ENCODE results near the gene AATF. TPM values are rescaled to one million over a fixed set of nuclear protein-coding genes. Genes with fewer than 3 reads are reported as not detected.

The AATF gene
- total and polyA plus RNA-seq, 2 of the 8 experiments (the other 6 are each of a cell fraction or from before 2014, with no cell fraction given), result 20.1 to 62.8 TPM

DNA sequence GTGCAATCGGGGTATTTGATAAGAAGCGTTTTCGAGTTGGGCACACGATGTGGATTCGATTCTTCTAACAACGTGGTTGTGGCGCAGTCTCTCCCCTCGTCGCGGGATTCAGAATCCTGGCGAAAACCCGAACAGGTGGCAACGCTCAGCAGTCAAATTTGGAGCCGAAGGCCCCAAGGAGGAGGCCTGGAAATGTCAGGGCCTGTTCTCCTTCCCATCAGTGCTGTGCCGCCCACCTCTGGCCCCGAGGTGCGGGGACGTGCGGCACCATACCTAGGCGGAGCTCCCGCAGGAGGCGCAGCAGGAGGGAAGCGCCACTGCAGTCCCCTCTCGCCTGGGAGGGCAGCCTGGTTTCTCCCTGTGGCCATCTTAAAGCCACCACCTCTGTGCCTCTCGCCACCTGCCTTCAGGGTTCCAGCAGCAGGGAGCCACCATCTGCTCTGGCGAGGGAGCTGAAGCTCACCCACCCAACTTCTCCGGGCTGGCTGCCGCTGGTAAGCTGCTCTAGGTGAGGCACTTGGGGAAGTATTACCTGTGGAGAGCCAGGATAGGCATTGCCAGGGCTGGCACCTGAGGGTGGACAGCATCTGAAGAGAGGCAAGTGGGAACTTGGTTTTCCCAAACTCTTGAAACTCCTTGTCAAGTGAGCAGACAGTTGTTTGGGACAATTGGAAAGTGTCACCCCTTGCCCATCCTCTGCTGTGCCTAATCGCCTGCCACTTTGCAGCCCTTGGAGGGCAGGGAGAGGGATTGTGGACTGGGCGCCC lies 2.6 kb upstream of the AATF start:
- no peaks in the 10 kb centered on the region; a peak in 1 of 4 replicates for H3K9me3 ChIP-seq (ENCODE audit: insufficient read depth in 2 of 2, low read depth in 1 of 2, low read length in 1 of 2)
- 0 out of 2 replicates have a peak overlapping the region, but pooled peaks have one; percentile 73 for H2BK20ac ChIP-seq (ENCODE audit: low read length)
- H3K36me3 ChIP-seq (ENCODE audit: control insufficient read depth in 2 of 4, insufficient read depth in 4 of 4, low read length in 3 of 4), result peaks cover 0 to 13% (median 3%) of the 10 kb centered on the region in 4 experiments; a peak in 3 of 8 replicates
- no peak overlapping the region for H3K14ac ChIP-seq (ENCODE audit: insufficient read length)
- peaks cover 16% of the 10 kb centered on the region for H3K23me2 ChIP-seq (ENCODE audit: low read depth, low read length)
- no peak overlapping the region for H4K5ac ChIP-seq (ENCODE audit: insufficient read length, low read depth, low read length)
- peaks cover 64 to 76% (median 70%) of the 10 kb centered on the region in 4 experiments for H3K27me3 ChIP-seq (replicated peaks in 1 of 4; ENCODE audit: control insufficient read depth in 3 of 4, extremely low read depth in 1 of 4, insufficient read depth in 3 of 4, low read length in 3 of 4)
- no peak overlapping the region for H2BK120ac ChIP-seq (replicated peaks; ENCODE audit: low read depth, low read length)
- H3K23ac ChIP-seq (ENCODE audit: insufficient read length), result no peak overlapping the region
- H3K18ac ChIP-seq (ENCODE audit: extremely low read depth, low read length), result peak overlapping the region; percentile 13; the same call in 1 of the 2 replicates
- H3K27ac ChIP-seq (ENCODE audit: low read depth, low read length), result no peak overlapping the region
- H2BK15ac ChIP-seq (ENCODE audit: low read length), result peak overlapping the region; percentile 63; the same call in 1 of the 2 replicates
- WGBS, 2 experiments (ENCODE audit: extremely low coverage in 1 of 2, insufficient coverage in 1 of 2, insufficient read length in 1 of 2, insufficient replicate concordance in 2 of 2, low coverage in 1 of 2, low lambda C conversion rate in 2 of 2, missing lambda C conversion rate in 1 of 2), result 6% methylated on average over 29 of the region's 30 CpGs; no CpG with 5 or more reads in 1 of the 2 experiments
- ChIA-PET CTCF (ENCODE audit: partially characterized antibody) (interaction anchor here (1.0 to 1.5 kb wide), 2 partner anchors 15 to 101 kb away, joined by 3 to 6 read pairs; no protein-coding TSS in a partner anchor), POLR2A (ENCODE audit: partially characterized antibody) (interaction anchor here (0.9 to 5.9 kb wide), 4 partner anchors 8 to 17 kb away, joined by 3 to 45 read pairs (median 4); partner anchors contain the start of gene LHX1)
- H3K9ac ChIP-seq (replicated peaks in 1 of 4; ENCODE audit: extremely low read depth in 1 of 4, low read depth in 3 of 4, low read length in 3 of 4), result no peak overlapping the region
- peak overlapping the region; percentile 58 to 81 for H3K4me2 ChIP-seq (ENCODE audit: insufficient read depth in 1 of 2, low read depth in 2 of 2, low read length in 2 of 2)
- no peak overlapping the region for H2AFZ ChIP-seq (ENCODE audit: low read length)
- peaks cover 8 to 35% (median 29%) of the 10 kb centered on the region in 4 experiments for H3K4me1 ChIP-seq (replicated peaks in 1 of 4; ENCODE audit: control insufficient read depth in 3 of 4, insufficient read depth in 4 of 4, low read length in 3 of 4)
- no peak overlapping the region; the same call in 1 of the 2 replicates for H4K8ac ChIP-seq (ENCODE audit: extremely low read depth, insufficient read depth, low read length)
- H3K4ac ChIP-seq (replicated peaks; ENCODE audit: insufficient read length, low read depth, low read length), result peak overlapping the region; percentile 17
- no peaks in the 10 kb centered on the region; the same call in 1 of the 2 replicates for H3K79me1 ChIP-seq (ENCODE audit: low read depth, low read length)
- H2AK5ac ChIP-seq (ENCODE audit: low read depth, low read length), result peak overlapping the region; percentile 87; the same call in 1 of the 2 replicates
- H4K91ac ChIP-seq (replicated peaks; ENCODE audit: insufficient read length, low read length), result no peak overlapping the region
- H3K56ac ChIP-seq (replicated peaks; ENCODE audit: insufficient read length, low read depth, low read length), result no peak overlapping the region
- peaks cover 0 to 20% of the 10 kb centered on the region in 2 experiments; a peak in 2 of 4 replicates for H3K79me2 ChIP-seq (ENCODE audit: control insufficient read depth in 1 of 2, insufficient read depth in 2 of 2, low read length in 2 of 2)
- H2BK5ac ChIP-seq (ENCODE audit: low read depth, low read length), result no peak overlapping the region; the same call in 1 of the 2 replicates
- H2BK12ac ChIP-seq (ENCODE audit: low read depth, low read length), result peak overlapping the region; percentile 71; the same call in 1 of the 2 replicates
- DNase-seq (ENCODE audit: low read depth in 1 of 2, low spot score in 2 of 2) (no peak), FAIRE-seq (no peak)
- peaks cover 11 to 17% of the 10 kb centered on the region in 2 experiments for H4K20me1 ChIP-seq (replicated peaks in 1 of 2; ENCODE audit: control insufficient read depth in 1 of 2, insufficient read depth in 2 of 2, low read length in 2 of 2)
- peak overlapping the region in 3 of 4 experiments; percentile 6 to 43 (median 15); a peak in 5 of 8 replicates for H3K4me3 ChIP-seq (ENCODE audit: extremely low read depth in 1 of 4, insufficient read depth in 2 of 4, low read depth in 3 of 4, low read length in 4 of 4)
- TF ChIP-seq SIX5 (IDR thresholded peaks at IDR 0.05; ENCODE audit: low read depth, low read length) (no peak), RAD21 (IDR thresholded peaks at IDR 0.05 in 1 of 2, conservative IDR thresholded peaks at IDR 0.05 in 1 of 2; ENCODE audit: low read depth in 2 of 2, low read length in 2 of 2) (peak in 1 of 2 experiments; percentile 2; a peak in 1 of 4 replicates), ZNF274 (IDR thresholded peaks at IDR 0.05; ENCODE audit: borderline replicate concordance, extremely low read depth, low read length) (no peak), POU5F1 (IDR thresholded peaks at IDR 0.05; ENCODE audit: low read depth, low read length) (no peak), EGR1 (IDR thresholded peaks at IDR 0.05; ENCODE audit: borderline replicate concordance, low read depth, low read length) (no peak), HDAC2 (IDR thresholded peaks at IDR 0.05; ENCODE audit: borderline replicate concordance in 1 of 2, low read depth in 2 of 2, low read length in 2 of 2) (no peak), E2F6 (IDR thresholded peaks at IDR 0.05) (peak; percentile 41; the same call in 1 of the 2 replicates), SRF (IDR thresholded peaks at IDR 0.05; ENCODE audit: low read depth, low read length) (no peak), ASH2L (IDR thresholded peaks at IDR 0.05; ENCODE audit: low read length) (peak; percentile 9)

All from H1 (cell line).